Measurements from ENCODE around the gene RGS19. TPM values are rescaled to one million over a fixed set of nuclear protein-coding genes. Genes with fewer than 3 reads are reported as not detected.

Gene RGS19
- total RNA-seq (2022; extraction: Qiagen RNA extraction; ENCODE audit: low read depth) = 14.9 to 26.7 TPM (median 22.7 TPM) in 5 replicates

GRCh38 chr20:64079273-64080012 is at the start of gene RGS19:
RGS19 (minus strand) TSS chr20:64079518; CDS start chr20:64076886, 2,632 bp downstream.

GRCh38 chr20:64106981-64107735 is 27.8 kb upstream of the RGS19 start, which contains the start of gene NPBWR2:
NPBWR2 (minus strand) TSS chr20:64107565; CDS start chr20:64106831, 734 bp downstream.

DNA sequence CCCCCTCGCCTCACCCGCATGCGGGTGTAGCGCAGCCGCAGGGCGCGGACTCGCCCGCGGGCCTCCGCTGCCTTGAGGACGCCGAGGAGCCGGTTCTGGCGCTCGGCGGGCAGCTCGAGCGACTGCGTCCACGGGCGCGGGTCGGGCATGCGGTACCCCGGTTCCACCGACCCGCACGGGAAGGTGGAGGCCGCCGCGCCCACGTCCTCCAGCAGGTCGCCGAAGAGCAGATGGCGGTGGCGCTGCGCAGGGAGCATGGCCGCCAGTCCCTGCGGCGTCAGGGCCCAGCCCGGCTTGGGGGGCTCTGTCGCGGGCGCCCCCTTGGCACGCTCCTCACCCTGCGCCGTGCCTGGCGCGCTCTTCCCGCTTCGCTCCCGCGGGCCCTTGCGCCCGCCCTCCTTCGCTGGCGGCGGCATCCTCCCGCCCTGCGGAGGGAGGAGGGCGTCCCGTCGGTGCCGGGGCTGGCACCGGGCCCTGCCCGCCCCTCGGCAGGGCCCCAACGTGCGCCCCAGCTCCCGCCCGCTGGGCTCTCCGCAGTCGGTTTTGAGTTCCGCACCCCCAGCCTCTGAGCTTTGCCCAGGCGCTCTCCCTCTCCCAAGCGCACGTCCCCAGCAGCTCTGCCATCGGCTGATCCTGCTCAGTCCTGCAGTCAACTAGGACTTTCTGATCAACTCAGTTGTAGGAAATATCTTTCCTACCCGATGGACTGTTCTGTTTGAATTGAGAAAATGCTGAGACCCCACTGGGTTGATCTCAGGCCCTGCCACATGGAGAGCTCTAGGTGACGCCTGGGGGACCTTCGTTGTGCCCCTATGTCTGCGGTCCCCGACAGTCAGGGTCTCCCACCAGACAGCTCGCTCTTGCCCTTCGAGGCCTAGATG is 4.7 kb upstream of the RGS19 start, which contains the start of gene LKAAEAR1:
Gene LKAAEAR1, minus strand, starts transcription at position 595 of the 881 bp plus-strand sequence. Its CDS starts 179 bp downstream, at position 416.

GRCh38 chr20:64080013-64080812 is 895 bp upstream of the RGS19 start, which contains the start of gene OPRL1:
OPRL1 (plus strand) TSS chr20:64080082; CDS start chr20:64092721, 12,639 bp downstream.

DNA sequence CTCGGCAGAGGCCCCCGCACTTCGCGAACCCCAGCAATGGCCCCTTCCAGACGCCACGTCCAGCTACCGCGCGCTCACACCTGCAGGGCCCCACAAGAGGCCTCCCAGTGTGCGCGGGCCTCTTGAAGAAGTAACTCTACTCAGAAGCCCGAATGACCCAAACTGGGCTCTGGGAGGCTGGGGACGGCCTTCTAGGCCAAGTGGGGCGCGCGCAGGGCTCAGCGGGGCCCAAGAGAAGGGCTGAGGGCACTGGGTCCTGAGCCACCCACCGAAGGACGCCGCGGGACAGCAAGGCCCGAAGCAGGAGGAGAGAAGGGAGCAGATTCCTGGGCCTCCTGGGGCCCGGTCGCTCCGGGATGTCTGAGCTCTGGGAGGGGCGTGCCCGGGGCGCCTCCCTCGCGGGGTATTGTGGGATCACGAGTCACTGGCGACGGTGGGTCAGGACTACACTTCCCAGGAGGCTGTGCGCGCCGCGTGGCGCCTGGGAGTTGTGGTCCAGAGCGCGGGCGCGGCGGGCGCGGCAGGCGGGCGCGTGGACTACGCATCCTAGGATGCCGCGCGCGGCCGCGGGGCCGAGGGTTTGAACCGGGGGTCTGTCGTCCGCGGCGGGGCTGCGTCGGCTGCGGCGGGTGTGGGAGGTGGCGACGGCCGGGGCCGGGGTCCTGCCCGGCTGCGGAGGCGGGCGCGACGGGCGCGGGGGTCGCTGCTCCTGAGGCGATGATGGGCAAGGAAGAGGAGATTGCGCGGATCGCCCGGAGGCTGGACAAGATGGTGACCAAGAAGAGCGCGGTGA is 16.5 kb downstream of the RGS19 start, which contains the start of gene TCEA2:
Gene TCEA2, plus strand, starts transcription at position 603 of the 793 bp plus-strand sequence. Its CDS starts 115 bp downstream, at position 718.

GRCh38 chr20:64049060-64049877 is 30.0 kb downstream of the RGS19 start, which contains the start of gene SOX18:
SOX18 (minus strand) TSS chr20:64049639; CDS start chr20:64049516, 123 bp downstream.

GRCh38 chr20:64035933-64036345 is 43.4 kb downstream of the RGS19 start, which contains the start of gene C20orf204:
C20orf204 (plus strand) TSS chr20:64036182; CDS start chr20:64036324, 142 bp downstream.

Other genes starting within 250 kb of the RGS19 start
- gene ZBTB46, start 248.3 kb downstream of the RGS19 start, total RNA-seq (2022; extraction: Qiagen RNA extraction; ENCODE audit: low read depth) = 0.46 to 0.96 TPM (median 0.71 TPM) in 5 replicates
- not detected in 5 replicates for gene ABHD16B, start 218.0 kb downstream of the RGS19 start, total RNA-seq (2022; extraction: Qiagen RNA extraction; ENCODE audit: low read depth)
- 119 to 131 TPM (median 126 TPM) in 5 replicates for gene TPD52L2, start 214.2 kb downstream of the RGS19 start, total RNA-seq (2022; extraction: Qiagen RNA extraction; ENCODE audit: low read depth)
- 23.4 to 32.0 TPM (median 28.7 TPM) in 5 replicates for gene DNAJC5, start 184.4 kb downstream of the RGS19 start, total RNA-seq (2022; extraction: Qiagen RNA extraction; ENCODE audit: low read depth)
- gene UCKL1, start 123.1 kb downstream of the RGS19 start, total RNA-seq (2022; extraction: Qiagen RNA extraction; ENCODE audit: low read depth) = 20.4 to 34.1 TPM (median 29.5 TPM) in 5 replicates
- gene ZNF512B, start 109.6 kb downstream of the RGS19 start, total RNA-seq (2022; extraction: Qiagen RNA extraction; ENCODE audit: low read depth) = 8.0 to 13.0 TPM (median 11.1 TPM) in 5 replicates
- gene SAMD10, start 99.9 kb downstream of the RGS19 start, total RNA-seq (2022; extraction: Qiagen RNA extraction; ENCODE audit: low read depth) = not detected in 5 replicates
- gene PRPF6, start 98.4 kb downstream of the RGS19 start, total RNA-seq (2022; extraction: Qiagen RNA extraction; ENCODE audit: low read depth) = 50.6 to 57.0 TPM (median 53.9 TPM) in 5 replicates
- 0.30 to 0.54 TPM (median 0.35 TPM) in 5 replicates for gene C20orf204, start 43.3 kb downstream of the RGS19 start, total RNA-seq (2022; extraction: Qiagen RNA extraction; ENCODE audit: low read depth)
- 1.3 to 2.8 TPM (median 2.5 TPM) in 5 replicates for gene SOX18, start 29.9 kb downstream of the RGS19 start, total RNA-seq (2022; extraction: Qiagen RNA extraction; ENCODE audit: low read depth)
- gene TCEA2, start 16.3 kb downstream of the RGS19 start, total RNA-seq (2022; extraction: Qiagen RNA extraction; ENCODE audit: low read depth) = 30.8 to 54.6 TPM (median 47.8 TPM) in 5 replicates
- gene OPRL1, start 564 bp upstream of the RGS19 start, total RNA-seq (2022; extraction: Qiagen RNA extraction; ENCODE audit: low read depth) = 0.43 to 0.89 TPM (median 0.61 TPM) in 5 replicates
- gene LKAAEAR1, start 4.9 kb upstream of the RGS19 start, total RNA-seq (2022; extraction: Qiagen RNA extraction; ENCODE audit: low read depth) = 0.79 to 2.0 TPM (median 1.7 TPM) in 5 replicates
- not detected in 5 replicates for gene NPBWR2, start 28.0 kb upstream of the RGS19 start, total RNA-seq (2022; extraction: Qiagen RNA extraction; ENCODE audit: low read depth)
- 0.03 to 0.45 TPM (median 0.27 TPM) in 4 of 5 replicates, not detected in the other for gene MYT1, start 84.9 kb upstream of the RGS19 start, total RNA-seq (2022; extraction: Qiagen RNA extraction; ENCODE audit: low read depth)
- gene PCMTD2, start 176.2 kb upstream of the RGS19 start, total RNA-seq (2022; extraction: Qiagen RNA extraction; ENCODE audit: low read depth) = 8.9 to 14.2 TPM (median 11.9 TPM) in 5 replicates

All from A549 treated with RU486 at 1 μM for 4 hours (cell line).